ENCODE data around the gene ARHGAP26. TPM values are rescaled to one million over a fixed set of nuclear protein-coding genes. Genes with fewer than 3 reads are reported as not detected.
"Not testable (repeated sequence)": the region's sequence is repeated elsewhere in the genome, so short reads cannot be mapped to it uniquely, and the experiment has no call there.

ARHGAP26 gene
- total and polyA plus RNA-seq, 4 experiments from 2014 or later: 2.0 to 22.7 (median 17.3) TPM

GRCh38 chr5:142945845-142946244 lies 175.7 kb downstream of the ARHGAP26 start:
- no peak overlapping the region for H3K27ac ChIP-seq (ENCODE audit: low read depth, low read length)
- ChIA-PET CTCF (ENCODE audit: partially characterized antibody) (no interaction called here), POLR2A (ENCODE audit: partially characterized antibody) (interaction anchor here (1.0 to 1.4 kb wide), 2 partner anchors 52 to 56 kb away, joined by 3 read pairs; no protein-coding TSS in a partner anchor)
- no peaks in the 10 kb centered on the region for H3K9me3 ChIP-seq (ENCODE audit: control insufficient read depth in 1 of 2, low read length in 2 of 2)
- intact Hi-C loops (cut with micrococcal nuclease): no loop called here
- peaks cover 0 to 5% of the 10 kb centered on the region in 2 donors for H3K36me3 Mint-ChIP-seq
- H3K4me1 Mint-ChIP-seq: peaks cover 0 to 27% (median 18%) of the 10 kb centered on the region in 4 donors
- no peak overlapping the region for H3K4me3 ChIP-seq (ENCODE audit: low read length in 2 of 2)
- no peaks in the 10 kb centered on the region for H3K27me3 Mint-ChIP-seq
- peaks cover 0 to 1% (median 0%) of the 10 kb centered on the region in 8 donors for H3K9me3 Mint-ChIP-seq
- DNase-seq: no peak
- peaks cover 9% of the 10 kb centered on the region for H3K4me1 ChIP-seq (ENCODE audit: insufficient read depth, low read length)
- H3K27me3 ChIP-seq (ENCODE audit: insufficient read depth, low read length): no peaks in the 10 kb centered on the region
- H3K27ac Mint-ChIP-seq: no peak overlapping the region
- no peaks in the 10 kb centered on the region for H3K36me3 ChIP-seq (ENCODE audit: insufficient read depth, low read length)
- H3K4me3 Mint-ChIP-seq: no peak overlapping the region

DNA sequence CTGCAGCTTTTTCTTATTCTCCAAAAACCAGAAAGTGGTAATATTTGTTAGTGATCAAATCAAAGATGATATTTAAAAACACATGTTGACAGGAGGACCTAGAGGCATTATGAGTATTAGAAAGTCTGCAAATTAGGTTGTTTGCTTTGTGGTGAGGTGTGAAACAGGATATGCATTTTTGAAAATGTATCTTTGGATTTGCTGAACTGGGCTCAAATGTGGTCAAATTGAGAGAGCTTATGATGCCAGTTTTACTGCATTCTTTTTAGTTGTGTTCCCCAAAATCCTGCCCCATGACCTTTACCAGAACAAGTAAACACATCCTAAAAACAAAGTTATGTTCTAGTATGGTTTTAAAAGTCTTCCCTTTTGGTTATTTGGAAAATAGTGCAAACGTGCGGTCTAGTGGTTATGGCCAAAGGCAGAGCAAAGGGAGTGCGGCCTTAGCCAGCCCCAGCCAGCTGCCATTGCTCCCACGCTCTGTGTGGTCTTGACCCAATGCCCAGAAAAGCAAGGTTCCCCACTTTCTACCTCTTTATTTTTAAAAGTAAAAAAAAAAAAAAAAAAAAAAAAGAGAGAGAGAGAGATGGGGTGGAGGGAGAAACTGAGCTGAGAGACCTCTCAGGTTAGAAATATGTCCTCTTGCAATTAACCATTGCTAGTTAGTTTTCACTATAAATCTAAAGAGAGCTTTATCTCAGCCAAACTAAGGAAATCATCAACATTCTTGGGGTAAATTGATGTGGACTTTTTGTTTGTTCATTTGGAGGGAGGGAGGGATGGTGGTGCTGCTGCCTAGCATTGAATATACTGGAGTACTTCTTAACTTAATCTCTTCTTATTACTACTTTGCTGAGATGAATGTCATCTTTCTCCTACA lies 176.6 kb downstream of the ARHGAP26 start:
- Mint-ChIP-seq H3K27me3 (no peaks in the 10 kb centered on the region), H3K4me3 (no peak overlapping the region), H3K9me3 (peaks cover 0 to 1% (median 0%) of the 10 kb centered on the region in 8 donors), H3K4me1 (peaks cover 0 to 22% (median 15%) of the 10 kb centered on the region in 4 donors), H3K36me3 (peaks cover 0 to 5% of the 10 kb centered on the region in 2 donors), H3K27ac (no peak overlapping the region)
- ChIA-PET CTCF (ENCODE audit: partially characterized antibody) (interaction anchor here (1.0 kb wide), 1 partner anchor 9 kb away, joined by 3 read pairs; no protein-coding TSS in a partner anchor), POLR2A (ENCODE audit: partially characterized antibody) (interaction anchor here (1.0 to 1.4 kb wide), 2 partner anchors 51 to 55 kb away, joined by 3 read pairs; no protein-coding TSS in a partner anchor)
- Histone ChIP-seq H3K27ac (ENCODE audit: low read depth, low read length) (no peak overlapping the region), H3K4me3 (ENCODE audit: low read length in 2 of 2) (no peak overlapping the region), H3K27me3 (ENCODE audit: insufficient read depth, low read length) (no peaks in the 10 kb centered on the region), H3K9me3 (ENCODE audit: control insufficient read depth in 1 of 2, low read length in 2 of 2) (no peaks in the 10 kb centered on the region), H3K36me3 (ENCODE audit: insufficient read depth, low read length) (no peaks in the 10 kb centered on the region), H3K4me1 (ENCODE audit: insufficient read depth, low read length) (peaks cover 9% of the 10 kb centered on the region)
- DNase-seq: no peak
- intact Hi-C loops (cut with micrococcal nuclease): no loop called here

- no peak overlapping the region for H3K4me3 ChIP-seq (ENCODE audit: low read length in 2 of 2)
- H3K4me1 Mint-ChIP-seq: peaks cover 0 to 27% (median 19%) of the 10 kb centered on the region in 4 donors
- no peaks in the 10 kb centered on the region for H3K36me3 ChIP-seq (ENCODE audit: insufficient read depth, low read length)
- H3K27ac ChIP-seq (ENCODE audit: low read depth, low read length): no peak overlapping the region
- H3K9me3 ChIP-seq (ENCODE audit: control insufficient read depth in 1 of 2, low read length in 2 of 2): no peaks in the 10 kb centered on the region
- no peak for DNase-seq
- ChIA-PET CTCF (ENCODE audit: partially characterized antibody) (interaction anchor here (1.0 kb wide), 1 partner anchor 9 kb away, joined by 3 read pairs; no protein-coding TSS in a partner anchor), POLR2A (ENCODE audit: partially characterized antibody) (no interaction called here)
- H3K27me3 ChIP-seq (ENCODE audit: insufficient read depth, low read length): no peaks in the 10 kb centered on the region
- no peak overlapping the region for H3K27ac Mint-ChIP-seq
- intact Hi-C loops (cut with micrococcal nuclease): no loop called here
- no peaks in the 10 kb centered on the region for H3K27me3 Mint-ChIP-seq
- H3K36me3 Mint-ChIP-seq: peaks cover 0 to 5% of the 10 kb centered on the region in 2 donors
- H3K4me3 Mint-ChIP-seq: no peak overlapping the region
- peaks cover 0 to 3% (median 0%) of the 10 kb centered on the region in 8 donors for H3K9me3 Mint-ChIP-seq
- peaks cover 9% of the 10 kb centered on the region for H3K4me1 ChIP-seq (ENCODE audit: insufficient read depth, low read length)
Observed at GRCh38 chr5:142947427-142947709, 177.2 kb downstream of the ARHGAP26 start.

DNA sequence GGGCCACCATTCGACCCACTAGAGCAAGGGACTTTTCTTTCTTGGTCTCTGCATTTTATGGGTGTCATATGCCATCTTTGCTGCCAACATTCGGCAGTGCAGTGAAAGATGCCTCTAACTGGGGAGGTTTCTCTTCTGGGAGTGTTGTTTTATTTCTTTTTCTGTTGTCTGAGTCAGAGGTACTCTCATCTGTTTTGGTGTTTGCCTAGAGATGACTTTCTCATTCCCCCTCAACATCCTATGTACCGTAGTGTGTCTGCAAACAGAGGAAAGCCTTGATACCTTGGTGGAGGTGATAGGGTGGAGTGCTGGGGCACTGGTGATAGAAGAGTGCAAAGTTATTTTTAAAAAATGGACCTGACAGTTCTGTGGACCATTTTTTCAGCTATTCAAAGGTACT lies 182.1 kb downstream of the ARHGAP26 start:
- DNase-seq: no peak
- peaks cover 0 to 18% (median 9%) of the 10 kb centered on the region in 4 donors for H3K4me1 Mint-ChIP-seq
- no peaks in the 10 kb centered on the region for H3K27me3 Mint-ChIP-seq
- POLR2A ChIA-PET (ENCODE audit: partially characterized antibody): no interaction called here
- CTCF ChIA-PET (ENCODE audit: partially characterized antibody): interaction anchor here (1.1 kb wide), 1 partner anchor 50 kb away, joined by 3 read pairs; no protein-coding TSS in a partner anchor
- peaks cover 0 to 3% (median 0%) of the 10 kb centered on the region in 8 donors for H3K9me3 Mint-ChIP-seq
- peaks cover 0 to 22% of the 10 kb centered on the region in 2 donors for H3K36me3 Mint-ChIP-seq
- Histone ChIP-seq H3K36me3 (ENCODE audit: insufficient read depth, low read length) (no peaks in the 10 kb centered on the region), H3K27ac (ENCODE audit: low read depth, low read length) (no peak overlapping the region), H3K4me1 (ENCODE audit: insufficient read depth, low read length) (no peaks in the 10 kb centered on the region), H3K27me3 (ENCODE audit: insufficient read depth, low read length) (no peaks in the 10 kb centered on the region), H3K9me3 (ENCODE audit: control insufficient read depth in 1 of 2, low read length in 2 of 2) (no peaks in the 10 kb centered on the region), H3K4me3 (ENCODE audit: low read length in 2 of 2) (no peak overlapping the region)
- intact Hi-C loops (cut with micrococcal nuclease): no loop called here
- H3K27ac Mint-ChIP-seq: peak overlapping the region in 1 of 7 donors; percentile 3
- peak overlapping the region in 1 of 8 donors; percentile 12 for H3K4me3 Mint-ChIP-seq

GRCh38 chr5:142952871-142953270 lies 182.7 kb downstream of the ARHGAP26 start:
- H3K9me3 ChIP-seq (ENCODE audit: control insufficient read depth in 1 of 2, low read length in 2 of 2); H3K27ac Mint-ChIP-seq; H3K9me3 Mint-ChIP-seq; H3K36me3 ChIP-seq (ENCODE audit: insufficient read depth, low read length); H3K27me3 ChIP-seq (ENCODE audit: insufficient read depth, low read length); H3K4me3 ChIP-seq (ENCODE audit: low read length in 2 of 2); POLR2A ChIA-PET (ENCODE audit: partially characterized antibody); H3K27ac ChIP-seq (ENCODE audit: low read depth, low read length); DNase-seq; H3K27me3 Mint-ChIP-seq; H3K4me1 ChIP-seq (ENCODE audit: insufficient read depth, low read length); intact Hi-C loops (cut with micrococcal nuclease); H3K4me3 Mint-ChIP-seq: not testable (repeated sequence)
- Mint-ChIP-seq H3K4me1 (peaks cover 0 to 18% (median 9%) of the 10 kb centered on the region in 4 donors), H3K36me3 (peaks cover 0 to 22% of the 10 kb centered on the region in 2 donors)
- CTCF ChIA-PET (ENCODE audit: partially characterized antibody): interaction anchor here (1.1 kb wide), 1 partner anchor 50 kb away, joined by 3 read pairs; no protein-coding TSS in a partner anchor

- ChIA-PET CTCF (ENCODE audit: partially characterized antibody) (no interaction called here), POLR2A (ENCODE audit: partially characterized antibody) (no interaction called here)
- no peak for DNase-seq
- Histone ChIP-seq H3K4me1 (ENCODE audit: insufficient read depth, low read length) (peaks cover 4% of the 10 kb centered on the region), H3K27ac (ENCODE audit: low read depth, low read length) (no peak overlapping the region), H3K9me3 (ENCODE audit: control insufficient read depth in 1 of 2, low read length in 2 of 2) (no peaks in the 10 kb centered on the region), H3K36me3 (ENCODE audit: insufficient read depth, low read length) (no peaks in the 10 kb centered on the region), H3K4me3 (ENCODE audit: low read length in 2 of 2) (no peak overlapping the region), H3K27me3 (ENCODE audit: insufficient read depth, low read length) (no peaks in the 10 kb centered on the region)
- Mint-ChIP-seq H3K4me3 (no peak overlapping the region), H3K27ac (no peak overlapping the region), H3K4me1 (peaks cover 5 to 22% (median 11%) of the 10 kb centered on the region in 4 donors), H3K9me3 (peaks cover 0 to 3% (median 0%) of the 10 kb centered on the region in 8 donors), H3K36me3 (peaks cover 0 to 22% of the 10 kb centered on the region in 2 donors), H3K27me3 (no peaks in the 10 kb centered on the region)
- intact Hi-C loops (cut with micrococcal nuclease): no loop called here
Observed at GRCh38 chr5:142954455-142954854, 184.3 kb downstream of the ARHGAP26 start.

DNA sequence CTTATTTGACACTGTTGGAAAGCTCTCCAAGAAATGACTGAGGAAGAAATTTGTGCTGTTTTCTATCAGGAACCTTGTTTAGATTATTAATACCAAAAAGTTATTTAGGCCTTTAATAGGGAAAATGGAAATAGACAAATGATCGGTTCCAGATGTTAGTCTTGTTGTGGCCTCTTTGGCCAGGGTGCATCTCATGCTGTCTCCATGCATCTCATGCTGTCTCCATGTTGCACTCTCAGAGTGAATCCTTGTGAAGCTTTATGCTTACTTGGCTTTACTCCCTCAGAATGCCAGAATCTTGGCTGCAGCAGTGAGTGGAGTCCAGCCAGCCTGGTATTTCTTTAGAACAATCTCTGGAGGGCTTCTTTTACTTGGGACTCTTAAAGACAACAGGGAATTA lies 185.5 kb downstream of the ARHGAP26 start:
- no peak for DNase-seq
- no peak overlapping the region for H3K27ac Mint-ChIP-seq

More for the DNA sequence above, 185.5 kb downstream of the ARHGAP26 start:
- Histone ChIP-seq H3K4me3 (ENCODE audit: low read length in 2 of 2) (no peak overlapping the region), H3K27me3 (ENCODE audit: insufficient read depth, low read length) (no peaks in the 10 kb centered on the region), H3K27ac (ENCODE audit: low read depth, low read length) (no peak overlapping the region), H3K9me3 (ENCODE audit: control insufficient read depth in 1 of 2, low read length in 2 of 2) (no peaks in the 10 kb centered on the region), H3K36me3 (ENCODE audit: insufficient read depth, low read length) (no peaks in the 10 kb centered on the region), H3K4me1 (ENCODE audit: insufficient read depth, low read length) (peaks cover 9% of the 10 kb centered on the region)
- peaks cover 0 to 18% of the 10 kb centered on the region in 2 donors for H3K36me3 Mint-ChIP-seq
- H3K9me3 Mint-ChIP-seq: peaks cover 0 to 3% (median 0%) of the 10 kb centered on the region in 8 donors
- intact Hi-C loops (cut with micrococcal nuclease): no loop called here
- peaks cover 12 to 21% (median 16%) of the 10 kb centered on the region in 4 donors for H3K4me1 Mint-ChIP-seq
- ChIA-PET CTCF (ENCODE audit: partially characterized antibody) (no interaction called here), POLR2A (ENCODE audit: partially characterized antibody) (no interaction called here)
- H3K27me3 Mint-ChIP-seq: no peaks in the 10 kb centered on the region
- no peak overlapping the region for H3K4me3 Mint-ChIP-seq
